CD4-positive, alpha-beta memory T cell (primary cell): Measurements from ENCODE around the gene NSUN3. TPM values are rescaled to one million over a fixed set of nuclear protein-coding genes. Genes with fewer than 3 reads are reported as not detected.
"Not testable (repeated sequence)": the region's sequence is repeated elsewhere in the genome, so short reads cannot be mapped to it uniquely, and the experiment has no call there.

Source experiments
- CTCF ChIA-PET: fragments of 350-600 bp; sonication (Branson Sonifier 250); formaldehyde crosslinking; loops from one replicate; lab custom pipeline; 2021; ENCODE audit warnings: inconsistent platforms; ENCODE audit not compliant: partially characterized antibody; lab: Charles Lee
- POLR2A ChIA-PET: fragments of 350-600 bp; sonication (Branson Sonifier 250); formaldehyde crosslinking; loops from one replicate; lab custom pipeline; 2021; ENCODE audit not compliant: partially characterized antibody; lab: Charles Lee
- DNase-seq, 5 donors: peaks; one replicate each; pipeline versions ENCODE4 v3.0.0 to v3.0.0-alpha.2; 2020 to 2022; ENCODE audit warnings: mixed read lengths in 1 of 5
- H3K27ac ChIP-seq: one replicate; pipeline ENCODE4 v1.7.0; 2013; ENCODE audit warnings: low read depth, low read length
- H3K27me3 ChIP-seq: 2 replicates; pipeline ENCODE4 v1.7.0; 2013; ENCODE audit warnings: mild to moderate bottlenecking, low read length, moderate library complexity; ENCODE audit not compliant: insufficient read depth
- H3K36me3 ChIP-seq: 2 replicates; pipeline ENCODE4 v1.7.0; 2013; ENCODE audit warnings: mild to moderate bottlenecking, low read length, moderate library complexity; ENCODE audit not compliant: insufficient read depth
- H3K4me1 ChIP-seq: 2 replicates; pipeline ENCODE4 v1.7.0; 2013; ENCODE audit warnings: mild to moderate bottlenecking, low read length, moderate library complexity; ENCODE audit not compliant: insufficient read depth
- H3K4me3 ChIP-seq, 2 donors: one replicate each; pipeline ENCODE4 v1.7.0; 2013; ENCODE audit warnings: low read length in 2 of 2, mild to moderate bottlenecking in 1 of 2
- H3K9me3 ChIP-seq, 2 donors: one replicate each; pipeline ENCODE4 v1.7.0; 2013; ENCODE audit warnings: low read length in 2 of 2, control low read depth in 1 of 2; ENCODE audit not compliant: control insufficient read depth in 1 of 2
- H3K27ac Mint-ChIP-seq, 7 donors: one replicate each; pipeline ENCODE4 v1.8.0; 2020 to 2021; ENCODE audit warnings: mixed read lengths in 7 of 7, mild to moderate bottlenecking in 6 of 7, inconsistent platforms in 3 of 7, moderate library complexity in 3 of 7
- H3K27me3 Mint-ChIP-seq, 2 donors: one replicate each; pipeline ENCODE4 v1.8.0; 2020 to 2021; ENCODE audit warnings: mixed read lengths in 2 of 2
- H3K36me3 Mint-ChIP-seq, 2 donors: one replicate each; pipeline ENCODE4 v1.8.0; 2020 to 2021; ENCODE audit warnings: mixed read lengths in 2 of 2, inconsistent platforms in 1 of 2, mild to moderate bottlenecking in 1 of 2
- H3K4me1 Mint-ChIP-seq, 4 donors: one replicate each; pipeline ENCODE4 v1.8.0; 2020 to 2021; ENCODE audit warnings: mixed read lengths in 4 of 4, mild to moderate bottlenecking in 1 of 4
- H3K4me3 Mint-ChIP-seq, 8 donors: one replicate each; pipeline ENCODE4 v1.8.0; 2020 to 2021; ENCODE audit warnings: mixed read lengths in 8 of 8, mild to moderate bottlenecking in 7 of 8, moderate library complexity in 6 of 8, inconsistent platforms in 3 of 8
- H3K9me3 Mint-ChIP-seq, 8 donors: one replicate each; pipeline ENCODE4 v1.8.0; 2020 to 2021; ENCODE audit warnings: mixed read lengths in 8 of 8, mild to moderate bottlenecking in 5 of 8, inconsistent platforms in 3 of 8, moderate library complexity in 1 of 8
- intact Hi-C: fragments of 100-400 bp; cut with micrococcal nuclease; formaldehyde crosslinking; loops from one replicate; pipeline ENCODE4 v1.15.1; 2023
- polyA plus RNA-seq, 2 donors: library from polyadenylated mRNA; unstranded; fragments of 300-500 nt; fragmentation: Illumina TruSeq; gene quantifications; one replicate each; pipeline ENCODE4 v1.2.3, GENCODE V29; 2021
- total RNA-seq, 2 experiments: library from RNA; stranded (reverse); gene quantifications; one replicate each; pipeline ENCODE4 v1.2.3, GENCODE V29; 2021

Gene NSUN3
- total and polyA plus RNA-seq, 4 experiments from 2014 or later = 10.0 to 23.1 (median 16.2) TPM

- intact Hi-C loops = no loop called here
- CTCF ChIA-PET = no interaction called here
Measured at GRCh38 chr3:94099311-94099710, 36.5 kb downstream of the NSUN3 start.

GRCh38 chr3:94101860-94102259 is 39.0 kb downstream of the NSUN3 start:
- no peaks in the 10 kb centered on the region for H3K9me3 Mint-ChIP-seq
- H3K27ac ChIP-seq = no peak overlapping the region
- intact Hi-C loops = no loop called here
- no peaks in the 10 kb centered on the region for H3K9me3 ChIP-seq
- H3K4me1 Mint-ChIP-seq = peaks cover 0 to 4% (median 0%) of the 10 kb centered on the region in 4 donors
- no peak overlapping the region for H3K27ac Mint-ChIP-seq
- no peaks in the 10 kb centered on the region for H3K27me3 ChIP-seq
- no peaks in the 10 kb centered on the region for H3K27me3 Mint-ChIP-seq
- ChIA-PET CTCF (interaction anchor here (1.4 kb wide), 1 partner anchor 15 kb away, joined by 4 read pairs; no protein-coding TSS in a partner anchor), POLR2A (no interaction called here)
- H3K36me3 Mint-ChIP-seq = peaks cover 43 to 65% of the 10 kb centered on the region in 2 donors
- DNase-seq = no peak
- peaks cover 18% of the 10 kb centered on the region for H3K36me3 ChIP-seq
- no peak overlapping the region for H3K4me3 ChIP-seq
- no peak overlapping the region for H3K4me3 Mint-ChIP-seq
- H3K4me1 ChIP-seq = no peaks in the 10 kb centered on the region

More at GRCh38 chr3:94099311-94099710, 36.5 kb downstream of the NSUN3 start:
- H3K27ac ChIP-seq = no peak overlapping the region
- Mint-ChIP-seq H3K27ac (peak overlapping the region in 1 of 7 donors; percentile 13), H3K36me3 (peaks cover 42 to 70% of the 10 kb centered on the region in 2 donors), H3K4me3 (no peak overlapping the region), H3K9me3 (no peaks in the 10 kb centered on the region), H3K4me1 (peaks cover 0 to 4% (median 0%) of the 10 kb centered on the region in 4 donors), H3K27me3 (no peaks in the 10 kb centered on the region)
- POLR2A ChIA-PET = interaction anchor here (1.5 kb wide), 1 partner anchor 36 kb away, joined by 4 read pairs; the partner anchor contains the start of genes DHFR2 and NSUN3
- H3K36me3 ChIP-seq = peaks cover 26% of the 10 kb centered on the region
- H3K4me3 ChIP-seq = no peak overlapping the region
- DNase-seq = no peak
- H3K4me1 ChIP-seq = no peaks in the 10 kb centered on the region
- H3K27me3 ChIP-seq = no peaks in the 10 kb centered on the region
- no peaks in the 10 kb centered on the region for H3K9me3 ChIP-seq

GRCh38 chr3:94106268-94106667 is 43.4 kb downstream of the NSUN3 start:
- CTCF ChIA-PET = no interaction called here
- peak overlapping the region in 1 of 7 donors; percentile 43 for H3K27ac Mint-ChIP-seq
- Histone ChIP-seq H3K4me3 (no peak overlapping the region), H3K4me1 (no peaks in the 10 kb centered on the region), H3K9me3 (no peaks in the 10 kb centered on the region), H3K36me3 (no peaks in the 10 kb centered on the region), H3K27me3 (no peaks in the 10 kb centered on the region), H3K27ac (no peak overlapping the region)
- DNase-seq = no peak
- H3K36me3 Mint-ChIP-seq = peaks cover 34 to 61% of the 10 kb centered on the region in 2 donors
- POLR2A ChIA-PET = no interaction called here
- peaks cover 0 to 2% (median 0%) of the 10 kb centered on the region in 4 donors for H3K4me1 Mint-ChIP-seq
- no peaks in the 10 kb centered on the region for H3K27me3 Mint-ChIP-seq
- intact Hi-C loops = no loop called here
- no peak overlapping the region for H3K4me3 Mint-ChIP-seq
- H3K9me3 Mint-ChIP-seq = no peaks in the 10 kb centered on the region

- H3K4me3 Mint-ChIP-seq, H3K36me3 ChIP-seq, DNase-seq, H3K4me1 ChIP-seq, intact Hi-C loops, H3K4me3 ChIP-seq, H3K9me3 ChIP-seq, H3K27me3 ChIP-seq, H3K27ac ChIP-seq, H3K27me3 Mint-ChIP-seq, CTCF ChIA-PET, H3K4me1 Mint-ChIP-seq, H3K9me3 Mint-ChIP-seq: not testable (repeated sequence)
- Mint-ChIP-seq H3K27ac (peak overlapping the region in 2 of 7 donors; percentile 17 to 47), H3K36me3 (peaks cover 43 to 53% of the 10 kb centered on the region in 2 donors)
- POLR2A ChIA-PET = interaction anchor here (1.2 kb wide), 1 partner anchor 48 kb away, joined by 3 read pairs; the partner anchor contains the start of genes DHFR2 and NSUN3
Measured at GRCh38 chr3:94110232-94110631, 47.4 kb downstream of the NSUN3 start.

DNA sequence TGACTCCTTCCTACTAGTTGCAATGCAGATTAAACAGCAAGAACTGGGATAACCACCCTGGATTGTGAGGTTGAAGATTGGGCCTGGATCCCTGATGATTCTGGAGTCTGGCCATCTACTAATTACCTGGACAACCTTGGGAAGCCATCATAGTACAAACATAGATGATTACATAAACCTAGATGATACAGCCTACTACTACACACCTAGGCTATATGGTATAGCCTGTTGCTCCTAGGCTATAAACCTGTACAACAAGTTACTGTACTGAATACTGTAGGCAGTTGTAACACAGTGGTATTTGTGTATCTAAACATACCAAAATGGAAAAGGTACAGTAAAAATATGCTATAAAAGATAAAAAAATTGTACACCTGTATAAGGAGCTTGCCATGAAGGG is 48.0 kb downstream of the NSUN3 start:
- no peaks in the 10 kb centered on the region for H3K27me3 Mint-ChIP-seq
- no peak for DNase-seq
- H3K36me3 Mint-ChIP-seq = peaks cover 37 to 47% of the 10 kb centered on the region in 2 donors
- H3K27ac Mint-ChIP-seq = peak overlapping the region in 2 of 7 donors; percentile 67 to 77
- H3K4me3 ChIP-seq = no peak overlapping the region
- no peak overlapping the region for H3K27ac ChIP-seq
- ChIA-PET POLR2A (interaction anchor here (1.2 kb wide), 1 partner anchor 48 kb away, joined by 3 read pairs; the partner anchor contains the start of genes DHFR2 and NSUN3), CTCF (interaction anchor here (1.0 kb wide), 1 partner anchor 51 kb away, joined by 3 read pairs; no protein-coding TSS in a partner anchor)
- H3K4me1 Mint-ChIP-seq = peaks cover 0 to 7% (median 4%) of the 10 kb centered on the region in 4 donors
- intact Hi-C loops = no loop called here
- no peaks in the 10 kb centered on the region for H3K9me3 ChIP-seq
- H3K4me1 ChIP-seq = no peaks in the 10 kb centered on the region
- no peaks in the 10 kb centered on the region for H3K27me3 ChIP-seq
- H3K9me3 Mint-ChIP-seq = no peaks in the 10 kb centered on the region
- H3K36me3 ChIP-seq = no peaks in the 10 kb centered on the region
- H3K4me3 Mint-ChIP-seq = no peak overlapping the region

GRCh38 chr3:94114666-94115065 is 51.8 kb downstream of the NSUN3 start:
- Histone ChIP-seq H3K27me3 (no peaks in the 10 kb centered on the region), H3K9me3 (no peaks in the 10 kb centered on the region), H3K4me3 (no peak overlapping the region), H3K27ac (no peak overlapping the region), H3K4me1 (no peaks in the 10 kb centered on the region), H3K36me3 (no peaks in the 10 kb centered on the region)
- CTCF ChIA-PET = no interaction called here
- peaks cover 25 to 28% of the 10 kb centered on the region in 2 donors for H3K36me3 Mint-ChIP-seq
- POLR2A ChIA-PET = no interaction called here
- H3K4me3 Mint-ChIP-seq = peak overlapping the region in 1 of 8 donors; percentile 55
- no peaks in the 10 kb centered on the region for H3K27me3 Mint-ChIP-seq
- no peak for DNase-seq
- intact Hi-C loops = no loop called here
- peak overlapping the region in 1 of 7 donors; percentile 15 for H3K27ac Mint-ChIP-seq
- H3K4me1 Mint-ChIP-seq = peaks cover 0 to 9% (median 6%) of the 10 kb centered on the region in 4 donors
- H3K9me3 Mint-ChIP-seq = no peaks in the 10 kb centered on the region

- H3K27ac Mint-ChIP-seq = peak overlapping the region in 2 of 7 donors; percentile 27 to 41
- intact Hi-C loops = no loop called here
- no peak overlapping the region for H3K4me3 Mint-ChIP-seq
- Histone ChIP-seq H3K4me3 (no peak overlapping the region), H3K36me3 (no peaks in the 10 kb centered on the region), H3K27me3 (no peaks in the 10 kb centered on the region), H3K4me1 (no peaks in the 10 kb centered on the region), H3K27ac (no peak overlapping the region), H3K9me3 (no peaks in the 10 kb centered on the region)
- POLR2A ChIA-PET = no interaction called here
- CTCF ChIA-PET = no interaction called here
- H3K9me3 Mint-ChIP-seq = no peaks in the 10 kb centered on the region
- peaks cover 0 to 11% (median 6%) of the 10 kb centered on the region in 4 donors for H3K4me1 Mint-ChIP-seq
- no peaks in the 10 kb centered on the region for H3K27me3 Mint-ChIP-seq
- no peak for DNase-seq
- H3K36me3 Mint-ChIP-seq = peaks cover 19 to 23% of the 10 kb centered on the region in 2 donors
Measured at GRCh38 chr3:94115482-94115881, 52.6 kb downstream of the NSUN3 start.
